IPS DF 19.7 (cell line): ENCODE results near the gene ABHD10.

Source experiments
- DNase-seq: peaks from one replicate; pipeline ENCODE4 v3.0.0-alpha.2; 2013; ENCODE audit warnings: low read depth, low spot score

The ABHD10 gene

DNA sequence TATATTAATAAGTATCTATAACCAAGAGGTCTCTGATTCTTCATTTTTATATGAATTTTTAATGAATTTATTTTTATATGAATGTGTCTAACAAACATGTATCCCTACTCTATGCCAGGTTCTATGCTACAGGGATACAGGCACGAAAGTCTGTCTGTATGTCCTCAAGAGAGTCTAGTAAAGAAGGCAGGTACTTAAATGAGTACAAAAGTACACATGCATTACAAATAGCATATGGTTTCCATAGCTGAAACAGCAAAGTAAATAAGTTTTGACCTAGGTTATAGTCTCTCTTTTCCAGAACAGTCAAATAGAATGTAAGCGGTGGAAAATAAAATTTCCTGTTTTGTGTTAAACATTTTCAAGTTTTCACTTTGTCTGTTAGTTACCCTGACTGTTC, 13.3 kb upstream of the ABHD10 start:
- no peak for DNase-seq

DNA sequence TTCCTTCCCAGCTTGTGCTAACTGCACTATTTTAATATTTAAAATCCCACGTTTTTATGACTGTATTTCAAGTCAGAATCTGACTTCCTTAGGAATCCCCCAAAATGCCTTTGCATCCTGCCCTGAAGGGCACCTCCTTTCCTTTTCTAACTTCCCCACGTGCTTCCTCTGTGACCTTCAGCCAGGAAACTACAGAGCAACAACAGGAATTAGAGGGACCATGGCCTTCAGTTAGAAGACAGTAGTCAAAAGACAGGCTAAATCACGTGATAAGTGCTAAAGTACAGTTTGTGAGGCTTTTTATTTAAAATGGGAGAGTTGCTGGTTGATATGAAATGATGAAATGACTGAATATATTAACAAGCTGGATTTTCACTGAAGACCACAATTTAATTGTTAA, 11.8 kb upstream of the ABHD10 start:
- DNase-seq: no peak

DNA sequence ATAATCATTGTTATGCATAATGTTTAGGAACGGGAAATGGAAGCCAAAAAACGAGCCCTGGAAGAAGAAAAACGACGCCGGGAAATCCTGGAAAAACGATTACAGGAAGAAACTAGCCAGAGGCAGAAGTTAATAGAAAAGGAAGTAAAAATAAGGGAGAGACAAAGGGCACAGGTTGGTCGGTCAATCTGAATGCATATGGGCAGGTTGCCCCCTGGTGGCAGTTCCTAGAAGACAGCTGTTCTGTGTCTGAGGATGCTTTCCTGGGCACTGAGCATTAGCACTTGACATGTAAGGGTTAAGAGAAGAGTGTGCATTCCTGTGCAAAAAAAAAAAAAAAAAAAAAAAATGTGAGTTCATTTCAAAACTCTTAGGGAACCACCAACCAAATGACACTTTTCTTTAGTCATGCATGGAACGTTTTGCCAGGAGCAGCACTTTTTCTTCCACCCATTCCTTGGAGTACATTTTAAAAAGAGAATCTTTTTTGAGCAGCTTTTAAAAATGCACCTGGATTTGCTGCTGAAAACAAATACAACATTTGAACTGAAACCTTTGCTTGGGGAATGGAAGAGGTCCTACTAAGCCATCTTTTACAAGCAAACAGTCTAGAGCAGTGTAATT, 11.1 kb upstream of the ABHD10 start:
- DNase-seq: no peak

DNA sequence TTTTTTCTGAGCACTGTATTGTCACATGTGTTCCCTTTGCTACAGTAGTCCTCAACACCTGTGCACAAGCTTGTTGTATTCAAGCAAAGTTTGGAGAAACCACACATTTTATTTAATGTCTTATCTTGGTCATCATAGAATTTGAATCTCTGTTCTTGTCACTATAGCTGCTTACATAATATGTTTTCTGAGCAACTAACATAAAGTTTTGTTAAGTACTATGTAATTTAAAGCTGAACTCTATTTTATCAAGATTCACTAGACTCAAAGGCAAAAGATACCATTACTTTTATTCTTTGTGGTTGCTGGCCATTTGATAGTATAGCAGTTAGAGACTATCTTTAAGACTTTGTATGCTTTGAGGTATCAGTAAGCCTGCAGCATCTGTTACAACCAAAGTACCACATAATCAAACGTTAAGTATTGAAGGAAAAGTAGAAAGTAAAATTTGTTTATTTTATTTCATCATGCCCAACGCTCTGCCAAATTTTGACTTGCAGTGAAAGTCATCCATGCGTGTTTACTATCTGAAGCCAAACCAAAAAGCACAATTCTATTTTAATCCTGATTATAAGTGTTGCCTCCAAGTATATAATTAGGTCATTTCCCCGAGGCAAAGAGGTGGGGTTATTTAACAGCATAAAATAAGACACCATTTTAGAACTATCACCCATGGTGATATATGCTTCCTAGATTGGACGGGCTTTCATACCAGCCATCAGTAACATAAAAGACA, 10.3 kb upstream of the ABHD10 start:
- no peak for DNase-seq

DNA sequence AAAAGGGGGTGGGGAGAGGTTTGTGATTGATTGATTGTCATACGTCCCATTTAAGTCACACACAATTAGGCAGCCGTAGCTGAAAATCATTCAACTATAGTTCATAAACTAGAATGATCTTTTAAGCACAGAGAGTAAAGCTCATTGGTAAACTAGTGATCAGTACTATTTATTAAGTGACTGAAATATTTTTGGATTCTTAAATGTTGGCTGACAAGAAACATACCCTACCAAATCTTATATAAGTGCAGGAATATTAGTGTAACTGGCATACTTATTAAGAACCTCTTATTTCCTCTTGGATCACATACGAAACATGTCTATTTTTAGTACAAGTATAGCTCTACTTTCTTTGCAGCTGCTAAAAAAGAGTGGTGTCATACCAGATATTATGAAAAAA, 8.4 kb upstream of the ABHD10 start:
- no peak for DNase-seq

DNA sequence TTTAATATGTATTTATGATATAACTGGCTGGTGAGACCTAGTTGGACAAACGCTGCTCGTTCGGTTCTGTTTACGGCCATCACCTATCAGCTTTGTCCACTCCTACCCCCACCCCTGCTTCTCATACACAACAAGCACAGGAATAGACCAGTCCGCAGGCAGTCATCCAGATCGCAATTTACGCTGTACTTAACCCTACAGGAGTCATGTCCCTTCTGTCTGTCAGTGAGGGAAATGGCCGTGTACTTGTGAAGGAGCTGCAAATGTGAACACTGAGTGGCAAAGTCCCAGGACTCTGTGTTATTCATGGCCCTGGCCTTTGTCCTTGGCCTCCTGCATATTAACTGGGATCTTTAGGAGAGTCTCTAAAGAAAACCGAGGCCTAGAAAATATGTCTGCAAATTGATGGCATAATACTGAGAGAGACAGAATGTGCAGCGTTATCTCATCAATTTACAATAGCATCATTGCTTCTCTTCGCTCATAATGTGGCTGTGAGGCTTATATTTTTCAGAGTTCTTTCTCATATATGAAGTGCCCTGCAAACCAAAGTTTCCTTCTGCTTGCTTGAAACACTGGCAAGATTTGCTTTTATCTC, 7.2 kb upstream of the ABHD10 start:
- no peak for DNase-seq

DNA sequence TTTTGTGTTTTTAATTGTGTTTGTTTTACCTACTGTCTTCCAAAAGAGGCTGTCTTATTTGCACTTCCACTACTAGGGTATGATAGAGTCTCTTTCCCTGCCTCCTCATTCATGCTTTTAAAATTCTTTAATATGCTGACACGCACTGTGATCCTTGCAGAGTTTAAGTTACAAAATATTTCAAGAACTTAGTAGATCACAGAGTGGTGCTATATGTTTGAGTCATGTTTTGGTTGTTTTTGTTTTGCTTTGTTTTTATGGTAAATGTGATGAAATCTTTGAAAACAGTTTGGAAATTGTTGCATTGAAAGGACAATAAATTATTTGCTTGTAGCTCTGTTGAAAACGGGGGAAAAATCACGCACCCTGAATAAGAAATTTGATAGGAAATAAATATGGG, 5.9 kb upstream of the ABHD10 start:
- no peak for DNase-seq

DNA sequence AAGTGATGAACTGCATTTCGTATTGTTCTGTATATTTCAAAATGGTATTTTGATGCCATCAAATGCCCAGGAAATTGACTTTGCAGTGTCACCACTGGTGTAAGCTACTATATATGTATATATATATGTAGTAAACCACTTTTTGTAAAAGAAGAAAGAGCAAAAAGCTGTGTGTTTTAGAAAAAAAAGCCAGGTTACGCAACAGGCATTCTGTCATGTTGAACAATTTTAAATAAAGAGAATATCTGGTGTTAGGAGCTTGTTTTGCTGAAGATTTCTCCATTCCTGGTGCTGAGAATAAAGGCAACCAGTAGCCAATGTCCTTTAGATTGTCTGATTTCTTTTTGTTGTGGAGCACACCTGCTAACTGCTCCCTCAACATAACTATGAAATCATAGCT, 3.7 kb upstream of the ABHD10 start:
- DNase-seq: no peak

DNA sequence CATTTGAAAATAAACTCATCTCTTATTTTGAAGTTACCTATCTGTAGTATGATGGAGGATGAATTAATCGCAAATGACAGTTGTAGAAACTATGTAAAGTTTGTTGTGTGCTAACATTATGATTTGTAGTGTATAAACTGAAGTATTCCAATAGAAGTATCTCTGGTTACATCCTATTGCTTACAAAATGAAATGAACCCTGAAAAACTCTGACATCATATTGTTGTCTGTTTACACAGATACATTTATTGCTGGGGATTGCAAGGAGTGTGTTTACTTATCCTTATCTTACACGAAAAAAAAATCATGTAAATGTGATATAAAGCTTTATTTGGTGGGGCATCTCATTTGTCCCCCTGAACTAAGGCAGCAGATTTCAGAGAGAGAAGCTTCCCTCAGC, 2.6 kb upstream of the ABHD10 start:
- no peak for DNase-seq

DNA sequence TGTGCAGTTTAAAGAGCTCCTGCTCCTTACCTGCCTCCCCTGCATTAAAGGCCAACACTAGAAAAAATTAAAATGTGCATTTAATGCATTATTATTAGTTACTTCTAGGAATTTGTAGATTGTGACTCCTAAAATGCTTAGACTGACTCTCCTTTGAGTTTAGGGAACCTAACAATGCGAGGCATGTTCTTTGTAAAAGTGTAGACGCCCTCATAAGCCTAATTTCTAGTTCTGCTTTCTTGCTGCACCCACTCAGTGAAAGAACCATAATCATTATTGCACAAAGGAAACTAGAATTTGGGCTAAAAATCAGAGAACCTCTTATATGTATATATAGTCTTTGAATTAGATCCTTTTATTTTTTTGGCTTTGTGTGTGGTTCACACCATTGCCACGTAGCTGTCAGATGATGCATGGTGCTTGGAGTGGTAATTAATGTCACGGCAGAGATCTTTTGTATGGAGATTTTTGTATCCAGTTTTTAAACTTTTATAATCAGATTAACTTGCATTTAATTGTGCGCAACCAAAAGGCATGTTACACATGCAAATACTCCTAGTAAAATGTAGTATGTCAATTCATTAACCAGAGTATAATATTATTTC, 710 bp downstream of the ABHD10 start:
- no peak for DNase-seq

DNA sequence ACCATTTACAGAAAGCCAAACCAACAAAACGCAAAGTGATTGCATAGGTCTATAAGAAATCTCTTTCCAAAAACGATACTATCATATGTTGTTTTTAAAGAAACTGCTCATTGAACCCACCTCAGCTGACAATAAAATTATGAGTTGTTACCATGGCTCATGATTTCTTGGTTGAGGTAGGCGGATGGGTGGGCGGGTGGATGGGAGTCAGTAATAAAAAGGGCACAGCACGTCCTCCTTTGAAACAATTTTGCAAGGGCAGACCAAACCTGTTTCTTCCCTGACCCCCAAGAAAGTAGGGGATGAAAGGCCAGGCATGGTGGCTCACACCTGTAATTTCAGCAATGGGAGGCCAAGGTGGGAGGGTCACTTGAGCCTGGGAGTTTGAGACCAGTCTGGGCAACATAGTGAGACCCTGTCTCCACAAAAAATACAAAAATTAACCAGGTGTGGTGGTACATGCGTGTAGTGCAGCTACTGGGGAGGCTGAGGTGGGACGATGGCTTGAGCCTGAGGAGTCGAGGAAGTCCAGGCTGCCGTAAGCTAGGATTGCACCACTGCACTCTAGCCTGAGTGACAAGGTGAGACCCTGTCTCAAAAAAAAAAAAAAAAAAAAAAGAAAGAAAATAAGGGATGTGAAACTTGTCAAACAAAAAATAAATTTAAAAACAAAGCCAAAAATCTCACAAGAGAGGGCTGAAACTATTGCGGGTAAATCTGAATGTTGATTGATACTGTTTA, 2.1 kb downstream of the ABHD10 start:
- no peak for DNase-seq

DNA sequence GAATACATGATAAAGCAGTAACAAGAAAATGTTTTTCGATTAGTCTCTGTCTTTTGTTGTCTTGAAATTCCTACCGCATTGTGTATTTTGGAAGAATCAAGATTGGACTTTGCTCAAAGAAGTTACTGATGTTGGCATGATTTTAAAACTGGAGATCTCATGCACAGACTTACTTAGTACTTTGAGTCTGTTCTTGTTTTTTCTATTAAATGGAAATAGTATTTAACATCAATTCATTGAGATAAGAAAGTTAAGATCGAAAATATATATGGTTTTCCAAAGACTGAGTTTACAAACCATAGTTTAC, 2.6 kb downstream of the ABHD10 start:
- no peak for DNase-seq

DNA sequence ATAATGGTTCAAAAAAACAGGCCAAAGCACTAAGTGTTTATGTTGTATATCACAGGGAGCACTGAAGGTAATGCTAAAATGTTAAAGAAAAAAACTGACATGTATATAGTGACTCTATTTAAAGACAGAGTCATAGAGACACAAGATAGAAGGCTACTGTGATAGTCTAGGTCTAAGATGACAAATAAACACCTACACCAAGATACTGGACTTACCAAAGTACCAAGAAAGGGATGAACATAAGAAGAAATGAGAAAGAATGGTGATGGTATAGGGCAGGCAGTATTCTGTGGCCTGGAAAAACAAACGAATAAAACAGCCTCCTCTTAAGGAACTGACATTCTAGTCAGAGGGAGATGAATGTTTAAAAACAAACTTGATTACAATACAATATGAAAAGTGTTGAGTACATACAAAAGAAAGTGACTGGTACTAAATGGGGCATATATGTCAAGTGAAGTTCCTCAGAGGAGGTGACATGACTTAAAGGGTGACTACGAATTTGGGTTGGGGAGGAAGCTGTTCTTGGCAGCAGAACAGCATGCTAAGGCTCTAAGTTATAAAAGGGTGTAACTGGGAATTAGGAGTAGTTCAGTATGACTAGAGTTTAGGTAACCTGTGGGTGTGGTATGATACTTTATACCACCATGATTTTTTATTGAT, 5.9 kb downstream of the ABHD10 start:
- DNase-seq: no peak

DNA sequence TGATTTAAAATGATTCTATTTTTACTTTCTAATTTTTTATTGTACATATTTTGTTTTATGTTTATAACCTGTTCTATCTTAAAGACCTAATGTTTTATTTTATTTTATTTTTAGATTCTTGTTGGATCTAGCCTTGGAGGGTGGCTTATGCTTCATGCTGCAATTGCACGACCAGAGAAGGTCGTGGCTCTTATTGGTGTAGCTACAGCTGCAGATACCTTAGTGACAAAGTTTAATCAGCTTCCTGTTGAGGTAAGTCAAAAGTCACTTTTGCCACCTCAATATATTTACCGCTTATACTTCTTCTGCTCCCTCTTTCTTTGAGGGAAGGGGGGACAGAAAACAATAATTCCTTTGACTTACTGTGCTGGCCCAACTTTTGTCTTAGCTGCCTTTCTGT, 8.0 kb downstream of the ABHD10 start:
- DNase-seq: no peak

DNA sequence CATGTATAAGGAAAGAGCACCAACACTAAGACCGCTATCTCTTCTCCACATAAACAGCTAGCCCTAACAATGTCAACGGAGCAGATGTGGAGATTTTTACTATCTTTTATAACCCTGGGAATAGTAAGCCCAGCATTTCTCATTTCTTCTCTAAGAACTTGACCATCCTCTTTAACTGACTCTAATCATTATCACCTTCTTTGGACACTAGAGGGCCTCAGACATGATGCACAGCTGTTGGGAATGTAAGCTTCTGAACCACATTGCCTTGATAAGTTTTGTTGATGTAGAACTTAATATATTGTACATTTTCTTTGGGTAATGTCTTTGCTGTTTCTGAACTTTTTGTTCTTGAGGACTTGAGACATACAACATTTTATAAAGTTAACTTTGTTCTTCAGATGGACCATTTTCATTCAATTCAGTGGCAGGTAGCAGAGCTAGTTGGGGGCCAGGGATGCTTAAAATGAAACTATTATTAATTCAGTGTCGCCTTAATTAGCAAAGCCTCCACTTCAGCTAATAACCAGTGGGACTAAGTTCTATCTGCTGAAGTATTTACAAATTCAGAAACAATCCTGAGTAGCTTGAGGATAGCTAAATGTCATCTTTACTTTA, 10.3 kb downstream of the ABHD10 start:
- no peak for DNase-seq

DNA sequence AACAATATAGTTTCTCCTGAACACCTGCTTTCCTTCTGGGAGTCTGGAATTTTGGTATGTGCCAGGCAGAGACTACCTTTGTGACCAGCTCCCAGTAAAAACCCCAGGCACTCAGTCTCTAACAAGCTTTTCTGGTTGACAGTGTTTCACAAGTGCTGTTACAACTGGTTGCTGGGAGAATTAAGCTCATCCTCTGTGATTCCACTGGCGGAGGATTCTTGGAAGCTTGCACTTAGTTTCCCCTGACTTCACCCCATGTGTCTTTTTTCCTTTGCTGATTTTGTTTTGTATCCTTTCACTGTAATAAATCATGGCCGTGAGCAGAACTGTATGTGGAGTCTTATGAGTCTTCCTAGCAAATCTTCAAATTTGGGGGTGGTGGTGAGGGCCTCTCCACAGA, 14.2 kb downstream of the ABHD10 start:
- DNase-seq: no peak

DNA sequence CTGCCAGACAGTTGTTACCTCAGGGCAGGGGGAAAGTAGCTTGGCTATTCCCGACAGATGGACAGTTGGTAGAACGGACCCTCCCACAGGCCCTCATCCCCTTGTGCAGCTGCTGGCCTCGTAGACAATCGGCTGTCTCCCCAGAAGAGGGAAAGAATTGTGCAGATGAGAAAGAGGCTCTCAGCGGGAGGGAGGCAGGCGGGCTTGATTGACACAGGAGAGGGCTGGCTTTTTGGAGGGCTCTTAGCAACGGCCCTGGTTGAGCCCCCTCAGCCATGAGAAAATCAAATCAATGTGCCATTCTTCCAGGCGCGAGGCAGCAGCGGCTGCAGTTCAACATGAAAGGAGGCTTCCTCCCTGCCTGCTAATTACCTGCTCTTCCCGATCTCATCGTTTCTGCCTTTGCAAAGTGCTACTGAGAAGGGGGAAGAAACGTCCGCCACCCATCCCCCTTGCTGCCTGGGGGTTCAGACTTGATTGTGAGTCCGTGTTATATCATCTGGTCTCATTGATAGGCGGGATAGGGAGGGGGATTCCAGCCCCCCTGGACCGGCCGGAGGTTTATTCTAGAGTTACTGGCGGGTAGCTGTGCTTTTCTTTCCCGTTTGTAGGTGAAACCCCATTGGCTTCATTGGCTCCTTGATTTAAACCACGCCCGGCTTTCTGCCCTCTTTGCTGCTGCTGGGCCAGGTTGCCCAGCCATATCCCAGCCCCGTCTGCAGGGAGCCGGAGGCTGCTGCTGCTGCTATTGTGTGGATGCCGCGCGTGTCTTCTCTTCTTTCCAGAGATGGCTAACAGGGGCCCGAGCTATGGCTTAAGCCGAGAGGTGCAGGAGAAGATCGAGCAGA, 20.0 kb downstream of the ABHD10 start, which contains the start of gene TAGLN3:
Gene TAGLN3, plus strand, starts transcription at position 287 of the 848 bp plus-strand sequence. Its CDS starts 501 bp downstream, at position 788.
- no peak for DNase-seq

DNA sequence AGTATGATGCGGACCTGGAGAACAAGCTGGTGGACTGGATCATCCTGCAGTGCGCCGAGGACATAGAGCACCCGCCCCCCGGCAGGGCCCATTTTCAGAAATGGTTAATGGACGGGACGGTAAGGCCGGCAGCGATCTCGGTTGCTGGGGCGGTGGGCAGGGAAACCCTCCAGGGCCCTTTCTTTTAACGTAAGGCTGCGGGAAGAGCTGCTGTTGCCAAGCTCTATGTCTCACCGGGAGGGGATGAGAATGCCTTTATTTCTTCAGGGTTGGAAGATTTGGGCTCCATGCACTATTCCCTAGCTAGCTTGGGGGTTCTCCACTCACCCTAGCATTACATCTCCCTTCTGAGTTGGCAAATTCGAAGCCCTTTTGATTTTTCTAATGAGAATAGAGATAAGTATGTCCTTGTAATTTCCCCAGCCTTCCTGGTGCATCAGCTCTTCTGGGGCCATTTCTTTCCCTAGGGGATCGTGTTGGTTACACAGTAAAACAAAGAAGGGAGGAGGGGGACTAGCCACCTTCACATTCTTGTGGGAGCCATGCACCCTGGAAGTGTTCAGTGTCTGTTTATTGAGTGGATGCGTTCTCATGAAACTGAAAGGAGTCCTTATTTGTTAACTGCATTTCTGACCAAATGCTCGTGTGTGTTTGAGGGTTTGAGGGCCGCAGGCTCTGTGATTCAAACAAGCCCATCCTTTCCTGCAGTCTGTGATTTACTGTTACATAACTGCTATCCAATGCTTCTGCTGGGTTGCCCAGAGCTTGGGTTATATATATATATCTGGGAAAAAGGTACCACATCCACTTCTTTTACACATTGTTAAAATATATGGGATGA, 20.9 kb downstream of the ABHD10 start:
- no peak for DNase-seq

DNA sequence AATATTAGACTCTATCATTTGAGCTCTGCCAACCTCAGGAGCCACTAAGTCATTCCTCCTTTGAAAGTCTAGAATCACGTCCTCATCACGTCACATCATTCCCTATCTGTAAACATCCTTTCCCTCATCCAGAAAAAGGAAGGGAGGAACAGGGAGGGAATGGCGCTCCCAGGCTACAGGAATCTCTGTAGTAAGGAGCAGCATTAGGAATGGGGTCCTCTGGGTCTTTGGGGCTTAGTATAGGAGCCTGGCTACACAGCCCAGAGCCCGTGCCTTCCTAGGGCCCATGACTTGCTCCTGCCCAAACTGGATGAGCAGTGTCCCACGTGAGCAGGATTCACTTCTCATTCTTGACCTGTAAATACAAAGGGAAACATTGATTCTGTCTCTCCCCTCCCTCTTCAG, 21.5 kb downstream of the ABHD10 start:
- no peak for DNase-seq
